ENCODE data around the gene FRRS1L.
A peak's percentile ranks its signal among the peaks of the same experiment; 100 is the strongest.

FRRS1L gene

GRCh38 chr9:109107402-109108240 lies 59.4 kb downstream of the FRRS1L start:
- H3K4me3 ChIP-seq (ENCODE audit: low read depth, low read length) = peak overlapping the region; percentile 43
- TF ChIP-seq, protein P1, sequence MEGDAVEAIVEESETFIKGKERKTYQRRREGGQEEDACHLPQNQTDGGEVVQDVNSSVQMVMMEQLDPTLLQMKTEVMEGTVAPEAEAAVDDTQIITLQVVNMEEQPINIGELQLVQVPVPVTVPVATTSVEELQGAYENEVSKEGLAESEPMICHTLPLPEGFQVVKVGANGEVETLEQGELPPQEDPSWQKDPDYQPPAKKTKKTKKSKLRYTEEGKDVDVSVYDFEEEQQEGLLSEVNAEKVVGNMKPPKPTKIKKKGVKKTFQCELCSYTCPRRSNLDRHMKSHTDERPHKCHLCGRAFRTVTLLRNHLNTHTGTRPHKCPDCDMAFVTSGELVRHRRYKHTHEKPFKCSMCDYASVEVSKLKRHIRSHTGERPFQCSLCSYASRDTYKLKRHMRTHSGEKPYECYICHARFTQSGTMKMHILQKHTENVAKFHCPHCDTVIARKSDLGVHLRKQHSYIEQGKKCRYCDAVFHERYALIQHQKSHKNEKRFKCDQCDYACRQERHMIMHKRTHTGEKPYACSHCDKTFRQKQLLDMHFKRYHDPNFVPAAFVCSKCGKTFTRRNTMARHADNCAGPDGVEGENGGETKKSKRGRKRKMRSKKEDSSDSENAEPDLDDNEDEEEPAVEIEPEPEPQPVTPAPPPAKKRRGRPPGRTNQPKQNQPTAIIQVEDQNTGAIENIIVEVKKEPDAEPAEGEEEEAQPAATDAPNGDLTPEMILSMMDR (IDR thresholded peaks at IDR 0.05; ENCODE audit: low read depth, low read length) = no peak

GRCh38 chr9:109101810-109102209 lies 65.2 kb downstream of the FRRS1L start:
- TF ChIP-seq, protein P1 (IDR thresholded peaks at IDR 0.05; ENCODE audit: low read depth, low read length) = no peak
- H3K4me3 ChIP-seq (ENCODE audit: low read depth, low read length) = no peak overlapping the region

DNA sequence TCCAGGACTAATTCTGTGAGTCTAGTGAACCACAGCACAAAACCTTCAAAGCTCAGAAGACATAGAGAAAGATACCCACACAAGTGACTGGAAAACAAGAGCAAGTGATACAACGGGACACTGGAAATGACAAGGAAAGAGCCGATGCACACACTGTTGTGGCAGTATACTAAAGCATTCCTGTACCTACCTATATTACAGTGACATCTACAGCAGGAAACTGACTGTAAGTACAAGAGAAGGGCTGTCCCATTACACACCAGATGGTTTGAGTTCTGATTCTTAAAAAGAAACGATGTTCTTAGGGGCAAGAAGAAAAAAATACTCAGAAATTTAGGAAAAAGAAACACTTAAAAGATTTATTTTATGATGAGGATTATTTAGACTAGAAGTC lies 65.8 kb downstream of the FRRS1L start:
- TF ChIP-seq, protein P1 (IDR thresholded peaks at IDR 0.05; ENCODE audit: low read depth, low read length) = no peak
- H3K4me3 ChIP-seq (ENCODE audit: low read depth, low read length) = no peak overlapping the region

DNA sequence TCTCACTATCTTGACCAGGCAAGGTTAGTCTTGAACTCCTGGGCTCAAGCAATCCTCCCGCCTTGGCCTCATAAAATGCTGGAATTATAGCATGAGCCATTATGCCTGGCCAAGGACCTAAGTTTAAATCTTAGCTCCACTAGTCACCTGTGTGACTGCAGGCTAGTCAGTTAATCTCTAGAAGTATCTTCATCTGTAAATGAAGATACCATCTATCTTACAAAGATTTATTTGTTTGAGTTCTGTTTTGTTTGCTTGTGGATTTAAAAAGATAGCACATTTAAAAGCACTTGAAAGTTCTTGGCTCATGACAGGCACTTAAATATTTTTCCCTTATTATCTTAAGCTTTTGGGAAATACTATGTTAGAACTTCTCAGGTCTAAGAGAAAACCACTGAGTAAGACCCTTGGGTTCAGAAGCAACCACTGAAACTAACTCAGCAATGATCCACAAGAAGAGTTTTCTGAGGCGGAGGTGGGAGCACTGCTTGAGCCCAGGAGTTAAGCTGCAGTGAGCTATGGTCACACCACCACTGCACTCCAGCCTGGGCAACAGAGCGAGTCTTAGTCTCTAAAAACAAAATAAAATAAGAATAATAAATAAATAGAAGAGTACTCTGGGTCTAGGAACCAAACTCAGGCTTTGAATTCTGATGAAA lies 66.4 kb downstream of the FRRS1L start:
- TF ChIP-seq, protein P1 (IDR thresholded peaks at IDR 0.05; ENCODE audit: low read depth, low read length) = no peak
- no peak overlapping the region for H3K4me3 ChIP-seq (ENCODE audit: low read depth, low read length)

DNA sequence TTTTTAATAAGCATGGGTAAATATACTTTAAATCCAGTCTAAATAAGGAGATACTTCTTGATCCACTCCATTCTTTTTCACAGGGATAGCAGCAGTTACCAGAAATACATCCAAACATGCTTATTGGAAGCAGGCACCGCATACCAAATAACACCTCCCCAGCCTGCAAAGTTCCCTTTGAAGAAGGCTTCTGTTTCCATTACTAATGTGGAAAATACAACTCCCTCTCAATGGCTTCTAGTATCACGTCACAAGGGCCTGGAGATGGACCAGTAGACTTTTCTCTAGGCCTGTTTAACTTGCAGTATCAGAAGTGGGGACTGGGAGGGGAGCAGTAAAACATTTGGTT lies 68.1 kb downstream of the FRRS1L start:
- TF ChIP-seq, protein P1 (IDR thresholded peaks at IDR 0.05; ENCODE audit: low read depth, low read length) = no peak
- H3K4me3 ChIP-seq (ENCODE audit: low read depth, low read length) = no peak overlapping the region

- TF ChIP-seq, protein P1 (IDR thresholded peaks at IDR 0.05; ENCODE audit: low read depth, low read length) = 0 out of 2 replicates have a peak, but pooled peaks have one; percentile 30
- no peak overlapping the region for H3K4me3 ChIP-seq (ENCODE audit: low read depth, low read length)
Measured at GRCh38 chr9:109098171-109098959, 68.7 kb downstream of the FRRS1L start.
